Measurements from ENCODE around the gene ALG9.

The ALG9 gene

GRCh38 chr11:111795334-111795985, 75.9 kb downstream of the ALG9 start:
- no peak for TF ChIP-seq CTCF (IDR thresholded peaks at IDR 0.05)
- intact Hi-C loops (cut with DNase I; ENCODE audit: low total_unique reads) = no loop called here
- Histone ChIP-seq H3K4me1 (no peaks in the 10 kb centered on the region), H3K27me3 (no peaks in the 10 kb centered on the region), H3K36me3 (peaks cover 0 to 17% (median 8%) of the 10 kb centered on the region in 3 donors), H3K4me3 (no peak overlapping the region), H3K9me3 (no peaks in the 10 kb centered on the region), H3K27ac (no peak overlapping the region)
- no peak for DNase-seq

- Histone ChIP-seq H3K4me3 (no peak overlapping the region), H3K36me3 (peaks cover 0 to 17% (median 8%) of the 10 kb centered on the region in 3 donors), H3K27me3 (no peaks in the 10 kb centered on the region), H3K27ac (no peak overlapping the region), H3K4me1 (no peaks in the 10 kb centered on the region), H3K9me3 (no peaks in the 10 kb centered on the region)
- intact Hi-C loops (cut with DNase I; ENCODE audit: low total_unique reads) = no loop called here
- TF ChIP-seq CTCF (IDR thresholded peaks at IDR 0.05) = no peak
- DNase-seq = no peak
These were observed 77.5 kb downstream of the ALG9 start for GRCh38 chr11:111793863-111794262.

- intact Hi-C loops (cut with DNase I; ENCODE audit: low total_unique reads) = no loop called here
- Histone ChIP-seq H3K4me1 (no peaks in the 10 kb centered on the region), H3K27me3 (no peaks in the 10 kb centered on the region), H3K27ac (no peak overlapping the region), H3K4me3 (no peak overlapping the region), H3K9me3 (no peaks in the 10 kb centered on the region), H3K36me3 (peaks cover 0 to 17% (median 8%) of the 10 kb centered on the region in 3 donors)
- no peak for TF ChIP-seq CTCF (IDR thresholded peaks at IDR 0.05)
- DNase-seq = no peak
These were observed 78.4 kb downstream of the ALG9 start for GRCh38 chr11:111792955-111793500.

- H3K9me3 ChIP-seq = no peaks in the 10 kb centered on the region
- intact Hi-C loops (cut with DNase I; ENCODE audit: low total_unique reads) = no loop called here
- no peaks in the 10 kb centered on the region for H3K27me3 ChIP-seq
- H3K27ac ChIP-seq = no peak overlapping the region
- peaks cover 0 to 17% (median 6%) of the 10 kb centered on the region in 3 donors for H3K36me3 ChIP-seq
- H3K4me1 ChIP-seq = no peaks in the 10 kb centered on the region
- DNase-seq = no peak
- TF ChIP-seq CTCF (IDR thresholded peaks at IDR 0.05) = no peak
- no peak overlapping the region for H3K4me3 ChIP-seq
These were observed 79.1 kb downstream of the ALG9 start for GRCh38 chr11:111792314-111792713.

- intact Hi-C loops (cut with DNase I; ENCODE audit: low total_unique reads) = no loop called here
- Histone ChIP-seq H3K9me3 (no peaks in the 10 kb centered on the region), H3K36me3 (peaks cover 16 to 41% (median 22%) of the 10 kb centered on the region in 3 donors), H3K27me3 (no peaks in the 10 kb centered on the region), H3K4me3 (no peak overlapping the region), H3K4me1 (no peaks in the 10 kb centered on the region), H3K27ac (no peak overlapping the region)
- DNase-seq = no peak
- no peak for TF ChIP-seq CTCF (IDR thresholded peaks at IDR 0.05)
These were observed 82.9 kb downstream of the ALG9 start for GRCh38 chr11:111788464-111788863.

Data from tibial artery (tissue), 4 donors.